Prostate gland (tissue), 2 donors: ENCODE data around the gene MBNL2.

Source experiments
- POLR2AphosphoS5 ChIP-seq: sonication (generic); formaldehyde crosslinking; IDR thresholded peaks from one replicate; pipeline ENCODE4 v1.6.1; 2017; ENCODE audit warnings: antibody characterized with exemption
- TF ChIP-seq, protein P1 (sequence below), 4 experiments: fragments of 200-600 bp in 2 of 4; fragments of 450-650 bp in 2 of 4; sonication (generic) in 2 of 4; IDR thresholded peaks; 1 replicate in 3 of 4; 2 replicates in 1 of 4; pipeline ENCODE4 v1.5.1; 2016 to 2019; ENCODE audit warnings: antibody characterized with exemption in 4 of 4, mild to moderate bottlenecking in 2 of 4, moderate library complexity in 2 of 4

DNA sequence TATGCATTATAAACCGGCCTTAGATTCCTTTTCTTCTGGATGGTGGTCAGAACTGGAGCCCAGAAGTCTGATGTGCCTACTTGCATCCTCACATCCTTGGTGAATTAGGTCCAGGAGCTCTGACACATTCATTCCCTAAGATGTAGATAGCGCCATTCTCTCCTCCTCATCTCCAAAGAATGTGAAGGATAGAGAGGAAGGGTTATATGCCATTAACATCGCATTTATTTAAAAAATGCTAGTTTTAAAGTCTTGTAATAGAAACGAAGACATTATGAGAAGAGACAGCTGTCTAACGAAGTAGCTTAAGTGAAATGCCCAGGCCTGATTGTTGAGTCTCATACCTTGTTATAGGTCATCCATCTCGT, 9.7 kb downstream of the MBNL2 start:
- TF ChIP-seq, protein P1, sequence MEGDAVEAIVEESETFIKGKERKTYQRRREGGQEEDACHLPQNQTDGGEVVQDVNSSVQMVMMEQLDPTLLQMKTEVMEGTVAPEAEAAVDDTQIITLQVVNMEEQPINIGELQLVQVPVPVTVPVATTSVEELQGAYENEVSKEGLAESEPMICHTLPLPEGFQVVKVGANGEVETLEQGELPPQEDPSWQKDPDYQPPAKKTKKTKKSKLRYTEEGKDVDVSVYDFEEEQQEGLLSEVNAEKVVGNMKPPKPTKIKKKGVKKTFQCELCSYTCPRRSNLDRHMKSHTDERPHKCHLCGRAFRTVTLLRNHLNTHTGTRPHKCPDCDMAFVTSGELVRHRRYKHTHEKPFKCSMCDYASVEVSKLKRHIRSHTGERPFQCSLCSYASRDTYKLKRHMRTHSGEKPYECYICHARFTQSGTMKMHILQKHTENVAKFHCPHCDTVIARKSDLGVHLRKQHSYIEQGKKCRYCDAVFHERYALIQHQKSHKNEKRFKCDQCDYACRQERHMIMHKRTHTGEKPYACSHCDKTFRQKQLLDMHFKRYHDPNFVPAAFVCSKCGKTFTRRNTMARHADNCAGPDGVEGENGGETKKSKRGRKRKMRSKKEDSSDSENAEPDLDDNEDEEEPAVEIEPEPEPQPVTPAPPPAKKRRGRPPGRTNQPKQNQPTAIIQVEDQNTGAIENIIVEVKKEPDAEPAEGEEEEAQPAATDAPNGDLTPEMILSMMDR (IDR thresholded peaks at IDR 0.05) = no peak
- no peak for TF ChIP-seq POLR2AphosphoS5
